Activated B cell treated with CpG ODN at 0.5 μM for 24 hours (primary cell): ENCODE data around the gene TOM1. TPM values are rescaled to one million over a fixed set of nuclear protein-coding genes. Genes with fewer than 3 reads are reported as not detected.

ENCODE experiments used
- ATAC-seq: fragments of 200-7000 bp; cut with Tn5 transposase; one replicate; pipeline ENCODE4 v1.10.0; 2021; ENCODE audit warnings: low read depth, mild to moderate bottlenecking, moderate library complexity
- CTCF ChIA-PET: fragments of 350-600 bp; sonication (Branson Sonifier 250); formaldehyde crosslinking; loops from one replicate; lab custom pipeline; 2021; ENCODE audit warnings: antibody characterized with exemption; lab: Charles Lee
- POLR2A ChIA-PET: fragments of 350-600 bp; sonication (Branson Sonifier 250); formaldehyde crosslinking; loops from one replicate; lab custom pipeline; 2021; ENCODE audit warnings: antibody characterized with exemption; lab: Charles Lee
- DNase-seq: peaks from one replicate; pipeline ENCODE4 v3.0.0; 2022
- H3K27ac Mint-ChIP-seq: one replicate; pipeline ENCODE4 v1.8.0; 2020; ENCODE audit warnings: mixed read lengths
- H3K27me3 Mint-ChIP-seq: one replicate; pipeline ENCODE4 v1.8.0; 2021; ENCODE audit warnings: mixed read lengths
- H3K36me3 Mint-ChIP-seq: one replicate; pipeline ENCODE4 v1.8.0; 2021; ENCODE audit warnings: low read depth, mixed read lengths
- H3K4me1 Mint-ChIP-seq: one replicate; pipeline ENCODE4 v1.8.0; 2021; ENCODE audit warnings: mixed read lengths
- H3K4me3 Mint-ChIP-seq: one replicate; pipeline ENCODE4 v1.8.0; 2020; ENCODE audit warnings: mild to moderate bottlenecking, mixed read lengths
- H3K9me3 Mint-ChIP-seq: one replicate; pipeline ENCODE4 v1.8.0; 2020; ENCODE audit warnings: mixed read lengths
- intact Hi-C: fragments of 100-400 bp; cut with micrococcal nuclease; formaldehyde crosslinking; loops from one replicate; pipeline ENCODE4 v1.15.1; 2024
- total RNA-seq: library from RNA; stranded (reverse); gene quantifications from 2 replicates; pipeline ENCODE4 v1.2.3, GENCODE V29; 2022
- TF ChIP-seq, protein P1 (sequence below): fragments of 200-600 bp; IDR thresholded peaks from one replicate; pipeline ENCODE4 v1.8.0; 2022; ENCODE audit warnings: antibody characterized with exemption, mild to moderate bottlenecking

The TOM1 gene
- total RNA-seq, 1 donor from 2014 or later: 40.8 TPM

GRCh38 chr22:35379146-35379993 is 79.7 kb downstream of the TOM1 start:
- no peak for ATAC-seq
- Mint-ChIP-seq H3K27me3 (no peaks in the 10 kb centered on the region), H3K36me3 (no peaks in the 10 kb centered on the region), H3K9me3 (no peaks in the 10 kb centered on the region), H3K4me1 (peaks cover 45% of the 10 kb centered on the region), H3K27ac (peak overlapping the region; percentile 41), H3K4me3 (no peak overlapping the region)
- DNase-seq: no peak
- intact Hi-C loops: no loop called here
- ChIA-PET CTCF (interaction anchor here (1.4 to 2.0 kb wide), 3 partner anchors 21 to 31 kb away, joined by 3 to 7 read pairs (median 6); partner anchors contain the start of gene MCM5), POLR2A (interaction anchor here (2.3 to 3.0 kb wide), 3 partner anchors 23 to 31 kb away, joined by 16 to 39 read pairs (median 17); no protein-coding TSS in a partner anchor)
- TF ChIP-seq, protein P1, sequence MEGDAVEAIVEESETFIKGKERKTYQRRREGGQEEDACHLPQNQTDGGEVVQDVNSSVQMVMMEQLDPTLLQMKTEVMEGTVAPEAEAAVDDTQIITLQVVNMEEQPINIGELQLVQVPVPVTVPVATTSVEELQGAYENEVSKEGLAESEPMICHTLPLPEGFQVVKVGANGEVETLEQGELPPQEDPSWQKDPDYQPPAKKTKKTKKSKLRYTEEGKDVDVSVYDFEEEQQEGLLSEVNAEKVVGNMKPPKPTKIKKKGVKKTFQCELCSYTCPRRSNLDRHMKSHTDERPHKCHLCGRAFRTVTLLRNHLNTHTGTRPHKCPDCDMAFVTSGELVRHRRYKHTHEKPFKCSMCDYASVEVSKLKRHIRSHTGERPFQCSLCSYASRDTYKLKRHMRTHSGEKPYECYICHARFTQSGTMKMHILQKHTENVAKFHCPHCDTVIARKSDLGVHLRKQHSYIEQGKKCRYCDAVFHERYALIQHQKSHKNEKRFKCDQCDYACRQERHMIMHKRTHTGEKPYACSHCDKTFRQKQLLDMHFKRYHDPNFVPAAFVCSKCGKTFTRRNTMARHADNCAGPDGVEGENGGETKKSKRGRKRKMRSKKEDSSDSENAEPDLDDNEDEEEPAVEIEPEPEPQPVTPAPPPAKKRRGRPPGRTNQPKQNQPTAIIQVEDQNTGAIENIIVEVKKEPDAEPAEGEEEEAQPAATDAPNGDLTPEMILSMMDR: no peak

DNA sequence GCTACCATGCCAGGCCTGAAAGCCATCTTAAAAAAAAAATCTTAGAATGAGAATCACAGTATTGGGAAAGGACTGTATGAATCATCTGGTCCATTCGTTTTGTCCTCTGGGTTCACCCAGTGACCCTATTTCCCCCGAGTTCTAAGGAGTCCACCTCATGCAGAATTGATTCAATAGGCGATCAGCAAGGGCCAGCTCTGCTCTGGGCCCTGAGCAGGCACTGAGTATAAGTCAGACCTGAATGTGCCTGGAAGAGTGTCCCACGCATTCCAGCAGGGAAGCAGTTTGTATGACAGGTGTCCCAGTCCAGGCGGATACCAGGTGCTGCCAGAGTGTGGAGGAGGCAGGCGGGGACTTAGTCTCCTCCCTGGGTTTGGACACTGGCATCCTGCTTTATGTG is 80.3 kb downstream of the TOM1 start:
- ChIA-PET CTCF (interaction anchor here (0.9 to 2.0 kb wide), 5 partner anchors 20 to 74 kb away, joined by 3 to 7 read pairs (median 6); partner anchors contain the start of gene MCM5), POLR2A (interaction anchor here (0.6 to 3.0 kb wide), 7 partner anchors 8 to 30 kb away, joined by 4 to 39 read pairs (median 13); partner anchors contain the start of gene MCM5)
- H3K9me3 Mint-ChIP-seq: no peaks in the 10 kb centered on the region
- DNase-seq (no peak), ATAC-seq (no peak)
- H3K4me3 Mint-ChIP-seq: no peak overlapping the region
- peaks cover 45% of the 10 kb centered on the region for H3K4me1 Mint-ChIP-seq
- no peaks in the 10 kb centered on the region for H3K27me3 Mint-ChIP-seq
- intact Hi-C loops: no loop called here
- H3K27ac Mint-ChIP-seq: peak overlapping the region; percentile 41
- H3K36me3 Mint-ChIP-seq: peaks cover 2% of the 10 kb centered on the region
- TF ChIP-seq, protein P1: no peak

GRCh38 chr22:35380537-35381423 is 81.1 kb downstream of the TOM1 start, which contains the start of gene HMOX1:
TSS of gene HMOX1 (plus strand) at chr22:35381096. CDS start at chr22:35381174, 78 bp downstream.
- POLR2A ChIA-PET: interaction anchor here (0.6 to 3.0 kb wide), 16 partner anchors 9 to 1706 kb away, joined by 3 to 39 read pairs (median 4); partner anchors contain the start of gene MCM5
- Mint-ChIP-seq H3K36me3 (peaks cover 2% of the 10 kb centered on the region), H3K27me3 (no peaks in the 10 kb centered on the region), H3K27ac (peak within 1 kb of the TSS; percentile 59), H3K4me1 (peaks cover 45% of the 10 kb centered on the region), H3K4me3 (peak within 1 kb of the TSS; percentile 81), H3K9me3 (no peaks in the 10 kb centered on the region)
- ATAC-seq (peak; percentile 76), DNase-seq (peak; percentile 69)
- TF ChIP-seq, protein P1: no peak
- intact Hi-C loops: loop anchor here (1.0 kb wide), 3 partner anchors 19 to 30 kb away; no protein-coding TSS in a partner anchor
- CTCF ChIA-PET: interaction anchor here (0.9 to 2.0 kb wide), 5 partner anchors 19 to 75 kb away, joined by 3 to 7 read pairs (median 6); partner anchors contain the start of gene MCM5

DNA sequence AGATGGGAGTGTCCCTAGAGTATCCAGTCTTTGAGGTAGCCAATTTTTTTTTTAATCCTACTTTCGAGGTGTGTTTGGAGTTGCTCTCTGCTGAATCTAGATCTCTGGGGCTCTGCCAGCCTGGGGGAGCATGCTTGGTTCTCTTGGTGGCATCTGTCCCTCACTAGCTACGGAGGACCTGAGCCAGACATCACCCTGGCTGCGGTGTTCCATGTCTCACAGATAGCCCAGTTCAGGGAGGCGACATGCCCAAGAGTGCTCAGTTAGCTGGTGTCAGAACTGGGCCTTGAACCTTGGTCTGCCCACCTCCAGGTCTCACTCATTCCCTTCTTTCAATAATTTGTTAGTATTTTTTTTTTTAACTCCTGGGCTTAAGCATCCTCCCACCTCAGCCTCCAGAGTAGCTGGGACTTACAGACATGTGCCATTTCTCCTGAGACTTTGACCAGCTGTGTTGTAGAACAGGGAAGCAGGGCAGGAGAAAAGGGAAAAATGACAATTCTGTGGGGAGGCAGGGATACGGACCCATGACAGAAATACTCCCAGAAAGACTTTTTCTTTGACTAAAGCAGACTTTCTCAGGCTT is 81.8 kb downstream of the TOM1 start:
- CTCF ChIA-PET: interaction anchor here (0.7 to 2.0 kb wide), 2 partner anchors 29 to 30 kb away, joined by 5 to 6 read pairs; no protein-coding TSS in a partner anchor
- H3K4me1 Mint-ChIP-seq: peaks cover 42% of the 10 kb centered on the region
- H3K4me3 Mint-ChIP-seq: peak overlapping the region; percentile 81
- intact Hi-C loops: loop anchor here (1.0 kb wide), 3 partner anchors 18 to 29 kb away; no protein-coding TSS in a partner anchor
- TF ChIP-seq, protein P1: no peak
- peak overlapping the region; percentile 59 for H3K27ac Mint-ChIP-seq
- H3K36me3 Mint-ChIP-seq: peaks cover 2% of the 10 kb centered on the region
- no peaks in the 10 kb centered on the region for H3K9me3 Mint-ChIP-seq
- POLR2A ChIA-PET: interaction anchor here (0.6 to 3.0 kb wide), 13 partner anchors 10 to 1707 kb away, joined by 3 to 39 read pairs (median 4); no protein-coding TSS in a partner anchor
- H3K27me3 Mint-ChIP-seq: no peaks in the 10 kb centered on the region
- ATAC-seq (peak; percentile 1), DNase-seq (no peak)
